Epithelial cell of prostate (primary cell): ENCODE data around the gene MACROD2.
"Not testable (repeated sequence)": the region's sequence is repeated elsewhere in the genome, so short reads cannot be mapped to it uniquely, and the experiment has no call there.

Experiments used
- DNase-seq: peaks from one replicate; pipeline ENCODE4 v3.0.0-alpha.2; 2011; ENCODE audit warnings: low read depth, low spot score
- H3K27ac ChIP-seq: fragments of 450-650 bp; 2 replicates; pipeline ENCODE4 v1.5.1; 2017; ENCODE audit warnings: mild to moderate bottlenecking

MACROD2 gene

DNA sequence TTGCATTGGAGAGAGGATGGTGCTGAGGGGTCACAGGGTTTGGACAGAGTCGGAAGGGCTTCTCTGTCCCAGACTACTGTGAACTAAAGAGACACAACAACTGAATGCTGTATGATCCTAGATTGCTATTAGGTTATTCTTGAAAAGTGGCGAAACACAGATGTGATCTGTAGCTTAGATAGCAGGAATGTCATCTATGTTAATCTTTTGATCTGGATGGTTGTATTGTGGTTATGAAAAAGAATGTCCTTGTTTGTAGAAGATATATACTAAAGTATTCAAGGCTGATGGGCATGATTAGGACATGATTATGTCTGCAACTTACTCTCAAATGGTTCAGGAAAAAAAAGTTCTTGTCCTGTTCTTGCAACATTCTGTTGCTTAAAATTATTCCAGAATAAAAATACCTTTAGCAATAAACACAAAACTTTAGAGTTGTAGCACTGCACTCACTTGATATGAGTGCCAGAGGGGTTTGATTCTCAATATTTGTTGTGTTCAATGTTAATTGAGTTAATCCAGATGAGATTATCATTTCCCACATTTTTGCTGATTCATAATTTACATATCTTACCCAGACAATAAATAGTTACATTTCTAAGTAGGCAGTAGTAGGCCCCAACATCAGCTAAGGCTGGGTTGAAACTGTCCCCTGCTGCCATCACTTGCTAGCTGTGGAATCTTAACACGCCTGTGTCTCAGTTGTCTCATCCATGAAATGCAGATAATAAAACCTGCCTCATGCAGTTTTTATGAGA is 1932.8 kb downstream of the MACROD2 start:
- no peak overlapping the region for H3K27ac ChIP-seq
- no peak for DNase-seq

GRCh38 chr20:15928946-15929345 is 1933.6 kb downstream of the MACROD2 start:
- DNase-seq = no peak
- H3K27ac ChIP-seq = no peak overlapping the region

DNA sequence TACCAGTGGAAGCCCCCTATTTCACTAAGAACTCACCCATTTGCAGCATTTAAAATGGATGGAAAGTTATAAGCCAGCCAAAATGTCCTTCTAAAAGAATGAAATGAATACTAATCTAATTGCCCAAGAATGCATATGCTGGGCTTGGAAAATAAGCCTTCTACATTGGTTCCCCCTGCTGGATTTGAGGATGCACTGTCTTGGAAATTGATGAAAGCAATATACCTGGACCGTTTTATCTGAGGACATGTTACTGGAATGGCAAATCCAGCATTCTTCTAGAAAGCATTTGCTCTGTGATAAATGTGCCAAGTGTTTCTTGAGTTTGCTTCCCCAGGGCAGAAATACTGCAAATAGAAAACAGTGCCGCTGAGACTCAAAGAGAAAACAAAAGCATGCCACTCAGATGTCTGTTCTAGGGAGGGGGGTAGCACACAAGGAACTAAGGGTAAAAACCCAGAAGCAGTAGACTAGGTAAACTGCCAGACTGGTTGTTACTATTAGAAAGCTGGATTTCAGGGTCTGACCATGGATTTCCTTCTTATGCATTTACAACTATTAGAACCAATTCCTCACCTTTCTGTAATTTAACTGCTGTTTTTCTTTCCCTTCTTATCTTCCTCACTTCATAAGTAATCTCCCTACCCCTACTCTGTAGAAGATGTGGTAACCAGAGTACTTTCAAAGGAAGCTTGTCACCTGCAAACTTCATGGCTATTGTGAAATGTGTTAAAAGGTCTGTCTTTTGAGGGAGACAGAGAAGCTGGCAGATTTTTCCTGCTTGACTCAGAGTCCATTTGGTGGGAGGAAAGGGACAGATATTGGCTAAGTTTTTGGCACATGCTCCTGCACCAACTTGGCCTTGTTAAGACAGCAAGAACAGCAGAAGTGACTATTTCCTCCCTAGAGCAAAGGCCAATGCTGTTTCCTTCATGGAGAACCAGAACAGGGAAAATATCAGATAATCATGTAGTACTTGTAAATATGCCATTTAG is 1935.3 kb downstream of the MACROD2 start:
- no peak overlapping the region for H3K27ac ChIP-seq
- no peak for DNase-seq

GRCh38 chr20:15931897-15932296 is 1936.6 kb downstream of the MACROD2 start:
- H3K27ac ChIP-seq = no peak overlapping the region

DNA sequence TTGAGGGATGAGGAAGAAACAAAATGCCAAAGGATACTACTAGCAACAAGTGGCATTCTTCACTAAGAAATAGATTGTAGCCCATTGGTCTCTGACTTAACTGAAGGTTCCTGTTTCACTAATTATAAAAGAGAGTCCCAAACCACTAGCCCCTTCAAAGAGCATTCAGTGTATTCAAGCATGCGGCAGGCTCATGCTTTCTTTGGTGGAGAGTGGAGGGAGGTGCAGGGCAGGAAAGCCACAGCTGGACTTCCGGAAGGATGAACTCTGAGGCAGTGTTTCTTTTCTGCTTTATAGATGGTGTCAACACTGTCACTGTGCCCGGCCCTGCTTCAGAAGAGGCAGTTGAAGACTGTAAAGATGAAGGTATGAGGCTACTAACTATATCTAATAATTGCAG is 1941.9 kb downstream of the MACROD2 start:
- no peak for DNase-seq
- H3K27ac ChIP-seq = no peak overlapping the region

More at GRCh38 chr20:15931897-15932296, 1936.6 kb downstream of the MACROD2 start:
- DNase-seq = no peak

GRCh38 chr20:15938847-15939246 is 1943.5 kb downstream of the MACROD2 start:
- DNase-seq = no peak
- no peak overlapping the region for H3K27ac ChIP-seq

- no peak overlapping the region for H3K27ac ChIP-seq
- DNase-seq = no peak
These were observed 1944.8 kb downstream of the MACROD2 start for GRCh38 chr20:15940127-15940526.

GRCh38 chr20:15942130-15942529 is 1946.8 kb downstream of the MACROD2 start:
- H3K27ac ChIP-seq = no peak overlapping the region
- DNase-seq = peak; percentile 16

DNA sequence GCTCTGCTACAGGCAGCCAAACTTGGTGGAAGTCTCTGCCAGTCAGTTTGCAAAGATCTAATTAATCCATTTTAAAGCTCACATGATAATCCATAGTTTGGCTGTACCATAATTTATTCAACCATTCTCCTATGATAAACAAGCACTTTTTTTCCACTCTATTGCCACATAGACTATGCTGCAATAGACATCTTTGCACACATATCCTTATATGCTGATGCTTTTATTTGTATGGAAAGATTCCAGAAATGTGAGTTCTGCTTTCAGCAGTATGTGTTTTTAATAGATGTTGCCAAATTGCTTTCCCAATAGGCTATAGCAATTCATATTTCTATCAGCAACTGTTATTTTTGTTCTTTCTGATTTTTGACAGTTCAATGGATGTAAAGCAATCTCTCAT is 1950.0 kb downstream of the MACROD2 start:
- no peak overlapping the region for H3K27ac ChIP-seq
- DNase-seq = no peak

DNA sequence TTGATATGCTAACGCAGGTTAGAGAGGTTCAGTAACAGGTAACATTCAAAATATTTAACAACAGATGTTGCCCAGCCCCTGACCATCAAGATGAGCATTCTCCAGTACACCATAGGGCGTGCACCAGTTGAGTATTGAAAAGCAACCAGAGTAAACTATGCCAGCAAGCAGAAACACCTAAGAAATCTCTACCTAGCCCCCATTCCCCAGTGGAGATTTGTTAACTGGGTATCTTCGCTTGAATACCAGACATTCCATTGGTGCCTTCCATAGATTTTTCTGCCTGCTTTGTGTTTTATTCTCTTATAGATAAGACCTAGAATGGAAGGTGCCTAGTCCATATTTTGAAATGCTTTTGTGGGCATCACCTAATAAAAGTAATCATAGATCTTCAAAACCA is 1954.1 kb downstream of the MACROD2 start:
- no peak for DNase-seq
- no peak overlapping the region for H3K27ac ChIP-seq

GRCh38 chr20:15951658-15952057 is 1956.3 kb downstream of the MACROD2 start:
- DNase-seq = peak; percentile 31
- H3K27ac ChIP-seq = no peak overlapping the region

GRCh38 chr20:15958142-15958541 is 1962.8 kb downstream of the MACROD2 start:
- DNase-seq = no peak
- H3K27ac ChIP-seq = no peak overlapping the region

DNA sequence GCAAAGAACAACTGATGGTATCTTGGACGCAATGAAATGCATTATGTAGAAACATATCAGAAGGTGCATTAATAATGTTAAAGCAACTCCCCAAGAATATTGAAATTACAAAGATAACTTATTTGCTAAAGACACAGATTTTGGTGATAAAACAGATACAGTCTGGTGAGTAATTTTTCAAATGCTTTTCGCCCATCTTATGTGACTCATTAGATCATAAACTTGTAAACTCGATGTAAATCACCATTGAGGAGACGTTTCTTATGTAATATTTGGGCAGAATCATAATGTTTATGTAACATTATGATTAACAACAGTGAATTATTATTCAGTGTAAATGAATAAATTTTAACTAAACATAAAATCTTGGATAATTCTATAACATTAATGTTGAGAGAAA is 1969.8 kb downstream of the MACROD2 start:
- H3K27ac ChIP-seq = no peak overlapping the region
- no peak for DNase-seq

- DNase-seq = no peak
- H3K27ac ChIP-seq = no peak overlapping the region
These were observed 1972.0 kb downstream of the MACROD2 start for GRCh38 chr20:15967334-15967733.

GRCh38 chr20:15976047-15976736 is 1980.9 kb downstream of the MACROD2 start:
- no peak overlapping the region for H3K27ac ChIP-seq
- DNase-seq = no peak

- DNase-seq = no peak
These were observed 1981.7 kb downstream of the MACROD2 start for GRCh38 chr20:15977026-15977425.

GRCh38 chr20:15977758-15978157 is 1982.4 kb downstream of the MACROD2 start:
- no peak for DNase-seq
- H3K27ac ChIP-seq = no peak overlapping the region

More at GRCh38 chr20:15977026-15977425, 1981.7 kb downstream of the MACROD2 start:
- H3K27ac ChIP-seq = no peak overlapping the region

DNA sequence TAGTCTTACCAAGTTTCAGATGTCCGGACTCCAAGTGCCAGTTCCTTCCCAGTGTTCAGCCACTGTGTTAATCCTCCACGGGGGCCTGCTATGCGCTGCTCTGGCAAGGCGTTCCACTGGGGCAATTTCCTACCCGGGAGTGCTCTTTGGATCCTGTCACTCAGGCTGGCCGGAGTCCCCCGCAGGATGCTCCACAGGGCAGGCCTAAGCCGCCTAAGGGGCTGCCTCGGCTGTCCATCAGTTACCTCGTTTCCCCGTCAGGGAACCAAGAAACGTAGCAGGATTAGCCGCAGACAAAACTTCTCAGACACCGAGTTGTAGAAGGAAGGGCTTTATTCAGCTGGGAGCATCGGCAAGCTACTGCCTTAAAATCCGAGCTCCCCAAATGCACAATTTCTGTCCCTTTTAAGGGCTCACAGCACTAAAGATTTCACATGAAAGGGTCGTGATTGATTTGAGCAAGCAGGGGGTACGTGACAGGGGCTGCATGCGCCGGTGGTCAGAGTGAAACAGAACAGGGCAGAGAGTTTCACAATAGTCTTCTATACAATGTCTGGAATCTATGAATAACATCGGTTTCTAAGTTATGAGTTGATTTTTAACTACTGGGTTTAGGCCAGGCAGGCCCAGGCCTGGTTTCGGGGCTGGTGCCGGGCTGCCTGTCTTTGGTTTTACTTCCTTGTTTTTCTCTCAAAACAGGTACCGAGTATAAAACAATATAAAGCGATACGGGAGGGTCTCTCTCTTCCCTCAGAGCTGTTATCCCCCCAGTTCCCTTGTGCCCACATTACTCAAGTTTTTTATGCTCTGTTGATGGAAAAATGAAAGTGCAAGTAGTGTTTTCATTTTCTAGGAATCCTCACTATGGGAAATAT is 1990.4 kb downstream of the MACROD2 start:
- not testable (repeated sequence) for DNase-seq
- H3K27ac ChIP-seq = peak overlapping the region; percentile 24

GRCh38 chr20:15986690-15987089 is 1991.4 kb downstream of the MACROD2 start:
- DNase-seq = peak; percentile 2
- no peak overlapping the region for H3K27ac ChIP-seq

DNA sequence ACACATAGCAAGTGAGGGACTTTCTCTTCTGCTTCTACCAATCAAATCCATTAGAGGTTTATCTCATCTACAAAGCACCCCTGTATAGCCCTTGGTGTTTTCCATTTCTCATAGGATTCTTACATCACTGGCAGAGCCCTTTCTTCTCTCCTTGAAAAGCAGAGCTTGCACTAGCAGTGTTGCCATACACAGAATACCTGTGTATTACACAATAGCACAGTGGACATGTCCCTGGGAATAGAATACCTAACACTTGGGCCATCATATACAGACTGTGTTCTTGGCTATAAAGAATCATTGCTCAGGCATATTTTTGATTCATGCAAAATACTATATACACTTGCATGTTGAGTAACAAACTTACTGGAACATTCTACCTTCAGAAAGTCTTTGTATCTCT is 1996.0 kb downstream of the MACROD2 start:
- H3K27ac ChIP-seq = no peak overlapping the region
- no peak for DNase-seq
